HG03039 (cell line): ENCODE results near the gene DYNC1I1.

ENCODE experiments used
- ATAC-seq: cut with Tn5 transposase; IDR thresholded peaks from one replicate; pipeline ENCODE4 v1.9.1; 2021; ENCODE audit warnings: mild to moderate bottlenecking, moderate library complexity; ENCODE audit not compliant: unreplicated experiment

DYNC1I1 gene

GRCh38 chr7:96013836-96014235 is 241.5 kb downstream of the DYNC1I1 start:
- no peak for ATAC-seq

- ATAC-seq: no peak
Observed at GRCh38 chr7:96014617-96015016, 242.3 kb downstream of the DYNC1I1 start.

- ATAC-seq: no peak
Observed at GRCh38 chr7:96016056-96016586, 243.8 kb downstream of the DYNC1I1 start.

DNA sequence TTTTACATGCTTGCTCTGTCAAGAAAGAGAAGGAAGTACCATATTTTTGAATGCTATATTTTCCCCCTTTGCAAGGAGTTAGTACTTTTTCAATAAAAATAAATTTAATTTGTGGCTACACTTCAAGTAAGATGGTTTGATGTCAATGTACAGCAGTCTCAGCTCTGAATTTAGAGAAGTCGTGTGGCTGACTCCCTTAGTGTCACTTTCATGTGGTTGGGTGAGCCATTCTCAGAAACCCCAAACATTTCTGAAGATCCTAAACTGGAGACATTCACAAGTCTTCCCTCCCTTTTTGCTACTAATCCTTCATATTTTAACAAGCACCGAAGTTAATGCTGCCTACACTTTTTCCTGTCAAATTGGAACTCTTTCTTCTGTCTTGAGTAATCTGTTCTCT is 244.4 kb downstream of the DYNC1I1 start:
- ATAC-seq: no peak

DNA sequence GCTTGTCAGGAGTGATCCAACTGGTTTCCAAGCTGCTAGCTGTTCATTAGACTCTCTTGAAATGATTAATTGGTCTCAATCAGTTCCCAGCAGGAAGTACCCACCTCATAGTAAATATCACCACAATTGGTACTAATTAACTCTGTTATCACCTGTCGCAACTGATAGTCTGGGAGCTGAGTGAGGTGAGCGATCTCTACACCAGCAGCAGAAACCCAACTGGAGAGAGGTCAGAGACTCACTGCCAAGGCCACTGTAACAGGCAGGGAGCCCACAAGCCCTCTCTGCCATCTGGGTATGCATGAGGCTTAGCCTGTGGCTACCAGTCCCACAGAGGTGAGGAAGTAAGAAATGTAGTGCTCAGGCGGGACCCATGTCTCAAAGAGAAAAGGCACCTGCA is 245.5 kb downstream of the DYNC1I1 start:
- no peak for ATAC-seq

GRCh38 chr7:96021568-96021967 is 249.2 kb downstream of the DYNC1I1 start:
- ATAC-seq: no peak

DNA sequence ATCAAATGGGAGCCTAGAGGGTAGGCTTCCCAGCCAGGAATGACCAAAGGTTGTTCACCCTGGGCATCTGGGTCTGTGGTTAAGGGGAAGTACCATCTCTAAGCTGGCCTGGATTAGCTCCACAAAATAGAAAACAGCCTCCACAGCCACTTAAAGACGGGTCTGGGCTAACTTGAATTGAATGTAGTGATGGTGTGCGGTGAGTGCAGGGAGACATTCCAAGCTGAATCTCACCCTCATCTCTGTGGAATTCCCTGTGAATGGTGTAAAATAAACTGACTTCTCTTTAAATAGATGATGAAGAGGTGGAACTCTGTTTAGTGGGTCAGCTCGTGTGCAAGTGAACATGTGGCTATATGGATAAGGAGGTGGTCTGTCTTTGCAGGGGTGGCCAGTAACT is 251.0 kb downstream of the DYNC1I1 start:
- ATAC-seq: no peak

DNA sequence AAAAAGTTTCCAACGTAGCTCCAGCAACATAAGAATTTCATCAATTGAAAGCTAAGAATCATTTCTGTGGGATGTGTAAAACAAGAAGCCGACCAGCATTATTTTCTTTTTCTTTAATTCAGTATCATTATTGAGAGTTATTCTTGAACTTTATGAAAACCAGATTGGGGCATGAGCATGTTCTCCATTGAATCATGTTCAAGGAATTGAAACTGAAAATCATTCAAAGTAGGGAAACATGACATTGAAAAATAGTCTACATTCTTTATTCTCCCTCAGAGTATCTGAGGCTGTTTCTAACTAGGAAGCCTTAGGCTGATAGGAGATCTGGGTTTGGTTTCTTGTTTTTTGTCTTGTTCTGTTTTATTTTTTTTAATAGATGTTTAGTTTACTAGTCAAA is 253.7 kb downstream of the DYNC1I1 start:
- no peak for ATAC-seq

DNA sequence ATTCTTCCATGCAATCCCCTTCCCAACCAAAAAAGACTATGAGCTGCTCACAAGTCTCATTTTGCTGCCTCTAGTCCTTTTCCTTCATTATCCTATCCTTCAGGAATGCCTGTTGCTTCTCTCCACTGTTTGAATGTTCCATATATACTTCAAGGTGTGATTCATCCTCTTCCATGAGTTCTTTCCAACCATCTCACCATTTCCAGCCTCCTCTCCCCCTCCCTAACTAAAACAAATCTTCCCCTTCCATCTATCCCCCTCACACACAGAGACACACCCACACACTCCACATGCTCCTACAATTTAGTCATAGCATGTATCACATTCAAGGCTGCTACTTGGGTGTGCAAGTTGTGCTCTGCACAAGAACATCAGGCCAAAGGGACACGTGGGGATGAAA is 254.3 kb downstream of the DYNC1I1 start:
- ATAC-seq: no peak

- no peak for ATAC-seq
Observed at GRCh38 chr7:96028729-96029128, 256.4 kb downstream of the DYNC1I1 start.

DNA sequence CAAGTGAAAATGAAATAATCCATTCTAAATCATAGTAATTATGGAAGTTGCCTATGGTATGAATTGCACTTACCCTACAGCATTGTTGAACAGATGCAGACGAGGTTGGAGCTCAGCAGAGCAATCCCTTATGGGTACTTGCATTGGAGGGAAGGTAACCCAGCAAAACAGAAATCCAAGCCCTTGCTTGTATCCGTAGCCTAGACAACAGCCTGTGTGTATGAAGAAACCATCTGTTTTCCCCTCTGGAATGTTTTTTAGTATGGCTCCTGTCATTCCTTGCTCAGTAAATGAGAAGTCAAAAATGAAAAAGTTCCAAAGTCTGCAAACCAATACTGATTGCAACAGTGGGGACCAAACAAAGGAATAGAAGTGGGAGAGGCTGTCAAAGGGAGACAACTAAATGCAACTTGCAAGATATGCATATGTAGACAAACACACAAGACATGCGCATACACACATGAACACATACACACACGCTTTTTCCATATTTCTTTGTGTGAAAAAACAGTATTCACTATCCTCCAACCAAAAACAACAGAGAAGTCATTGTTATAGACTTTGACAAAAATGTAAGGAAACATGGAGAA is 260.8 kb downstream of the DYNC1I1 start:
- ATAC-seq: no peak

DNA sequence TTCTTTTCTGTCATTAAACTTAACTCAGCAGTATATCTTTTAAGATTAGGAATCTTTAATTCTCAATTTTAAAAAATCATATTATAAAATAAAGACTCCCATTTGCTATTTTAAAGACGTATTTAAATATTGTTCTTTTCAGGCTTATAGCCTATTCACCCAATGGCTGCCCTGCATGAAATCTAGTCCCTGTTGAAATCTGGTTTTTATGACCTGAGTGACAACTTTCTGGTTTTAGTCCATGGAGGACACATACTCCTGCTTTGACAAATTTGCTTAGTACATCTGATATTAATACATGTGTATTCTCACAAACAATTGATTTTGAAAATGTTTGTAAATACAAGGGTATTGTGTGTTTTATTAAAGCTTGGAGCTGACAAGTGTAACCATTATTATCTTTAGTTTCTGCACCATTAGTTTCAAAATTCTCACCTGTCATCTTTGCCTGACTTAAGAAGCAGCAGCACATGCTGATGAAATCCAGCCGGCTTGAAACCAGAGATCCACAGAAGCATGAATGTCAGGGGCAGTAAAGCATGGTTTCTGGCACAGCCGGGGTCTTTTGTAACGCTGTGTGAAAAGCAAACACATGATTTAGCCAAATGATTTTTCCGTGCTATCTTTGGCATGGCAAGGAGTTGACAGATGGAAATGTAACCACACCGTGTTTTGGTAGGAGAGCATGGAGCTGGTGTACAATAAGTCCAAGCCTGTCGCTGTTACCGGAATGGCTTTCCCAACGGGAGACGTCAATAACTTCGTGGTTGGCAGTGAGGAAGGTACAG is 262.8 kb downstream of the DYNC1I1 start:
- ATAC-seq: no peak

DNA sequence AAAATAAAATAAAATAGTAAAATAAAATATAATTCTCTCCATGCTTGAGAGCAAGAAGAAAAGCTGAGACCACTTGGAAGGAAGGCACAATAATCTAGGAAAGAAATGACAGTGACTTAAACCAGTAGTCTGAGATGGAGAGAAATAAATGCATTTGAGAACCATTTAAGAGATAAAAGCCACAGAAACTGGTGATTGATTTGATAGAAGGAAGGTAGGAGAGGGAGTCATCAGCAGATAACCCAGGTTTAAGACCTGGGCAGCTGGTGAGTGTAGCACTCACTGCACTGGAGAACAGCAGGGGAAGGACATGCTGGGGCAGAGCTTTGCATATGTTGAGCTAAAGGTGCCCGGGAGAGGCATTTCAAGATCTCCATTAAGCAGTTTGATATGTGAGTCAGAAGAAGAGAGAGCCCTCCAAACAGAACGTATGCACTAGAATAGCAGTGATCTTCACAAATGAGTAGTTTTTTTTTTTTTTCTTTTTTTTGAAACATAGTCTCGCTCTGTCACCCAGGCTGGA is 268.0 kb downstream of the DYNC1I1 start:
- no peak for ATAC-seq

GRCh38 chr7:96041171-96041570 is 268.8 kb downstream of the DYNC1I1 start:
- ATAC-seq: no peak

DNA sequence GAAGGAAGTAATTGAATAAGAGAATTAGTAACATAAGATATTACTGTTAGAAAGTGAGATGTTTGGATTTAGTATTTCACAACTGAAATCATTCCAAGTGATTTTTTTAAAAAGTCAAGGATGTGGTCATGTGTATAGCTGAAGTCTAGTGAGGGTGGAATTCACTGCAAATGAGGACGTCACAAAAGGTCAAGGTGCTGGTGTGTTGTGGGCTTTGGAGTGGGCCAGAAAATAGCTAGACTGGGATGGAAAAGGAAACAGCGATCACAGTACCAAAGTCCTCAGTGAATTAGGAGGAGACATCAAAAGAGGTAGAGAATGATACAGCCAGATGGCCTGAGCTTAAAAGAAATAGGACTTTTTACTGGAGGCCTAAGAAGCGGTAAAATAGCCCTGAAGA is 272.8 kb downstream of the DYNC1I1 start:
- no peak for ATAC-seq

GRCh38 chr7:96045919-96046318 is 273.6 kb downstream of the DYNC1I1 start:
- ATAC-seq: no peak

- no peak for ATAC-seq
Observed at GRCh38 chr7:96052289-96052688, 279.9 kb downstream of the DYNC1I1 start.

DNA sequence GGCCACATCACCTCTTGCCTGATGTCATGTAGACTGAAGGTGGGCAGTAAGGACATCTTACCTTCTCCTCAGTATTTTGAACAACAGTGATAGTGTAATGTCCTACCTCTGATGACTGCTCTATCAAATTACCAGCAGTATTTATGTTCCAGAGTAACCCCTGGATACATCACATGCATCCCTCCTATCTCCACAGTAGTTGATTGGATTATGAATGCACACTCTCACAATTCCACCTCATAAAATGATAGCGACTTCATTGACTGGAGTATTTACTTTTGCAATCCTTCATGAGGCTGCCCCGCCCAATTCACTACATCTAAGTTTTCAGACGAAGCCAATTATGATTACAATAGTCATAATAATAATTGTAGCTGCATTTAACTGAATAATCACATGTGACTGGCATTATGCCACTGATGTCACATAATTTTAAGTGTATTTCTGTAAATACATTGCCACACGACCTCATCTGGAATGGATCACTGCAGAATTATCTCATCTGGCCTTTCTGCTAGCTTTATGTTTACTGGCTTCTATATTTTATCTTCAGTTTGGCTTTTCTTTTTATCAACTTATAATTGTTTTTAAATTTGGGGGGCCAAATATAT is 280.6 kb downstream of the DYNC1I1 start:
- ATAC-seq: no peak

DNA sequence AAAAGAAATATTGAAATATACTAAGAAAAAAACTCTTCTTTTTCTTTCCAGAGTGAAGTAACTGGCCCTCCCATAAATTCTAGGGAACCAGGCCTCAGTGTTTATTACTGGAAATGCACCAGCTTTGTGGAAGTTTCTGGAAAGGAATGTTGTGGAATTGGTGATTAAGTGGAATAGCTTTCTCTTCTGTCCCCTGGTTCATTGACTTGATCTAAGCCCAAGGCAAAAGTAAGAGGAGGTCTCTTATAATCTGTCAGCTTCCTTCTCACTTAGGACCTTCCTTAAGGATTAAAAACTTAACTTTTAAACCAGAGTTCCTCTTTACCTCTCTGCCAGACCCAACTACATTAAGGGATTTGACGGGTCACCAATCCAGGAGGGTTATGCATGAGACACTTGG is 283.4 kb downstream of the DYNC1I1 start:
- ATAC-seq: no peak

DNA sequence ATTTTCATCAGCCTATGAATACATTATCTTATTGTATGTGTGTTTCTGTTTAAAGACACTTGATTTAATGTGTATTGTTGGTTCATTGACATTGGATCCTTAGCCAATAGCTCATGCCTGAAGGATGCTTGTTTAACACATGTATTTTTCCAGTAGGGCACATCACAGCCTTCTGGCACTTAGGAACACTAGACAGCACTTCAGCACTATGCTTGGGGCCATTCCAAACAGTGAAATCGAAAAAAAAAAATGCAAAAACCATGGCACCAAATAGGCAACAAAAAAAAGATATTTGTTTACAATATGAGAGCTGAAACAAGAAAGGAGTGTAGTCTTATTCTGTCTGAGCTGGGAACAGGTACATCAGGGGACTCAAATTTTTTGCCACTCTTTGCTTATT is 286.7 kb downstream of the DYNC1I1 start:
- ATAC-seq: no peak

DNA sequence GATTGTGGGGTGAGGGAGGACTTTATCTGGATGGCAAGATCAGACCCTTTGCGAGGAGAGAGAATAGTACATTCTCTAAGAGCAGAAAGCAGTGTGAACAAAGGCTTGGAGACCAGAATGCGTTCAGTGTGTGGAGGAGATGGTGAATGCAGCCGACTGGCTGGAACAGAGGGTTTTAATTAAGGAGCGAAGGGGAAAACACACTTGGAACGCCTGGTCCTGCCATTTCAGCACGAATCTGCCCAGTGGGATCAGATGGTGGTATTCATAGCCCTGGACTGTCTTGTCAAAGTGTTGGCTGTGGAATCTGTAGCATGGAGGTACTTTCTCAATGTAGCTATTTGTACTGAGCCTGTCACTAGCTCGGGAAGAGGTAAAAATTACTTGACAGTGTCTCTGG is 288.7 kb downstream of the DYNC1I1 start:
- ATAC-seq: no peak

DNA sequence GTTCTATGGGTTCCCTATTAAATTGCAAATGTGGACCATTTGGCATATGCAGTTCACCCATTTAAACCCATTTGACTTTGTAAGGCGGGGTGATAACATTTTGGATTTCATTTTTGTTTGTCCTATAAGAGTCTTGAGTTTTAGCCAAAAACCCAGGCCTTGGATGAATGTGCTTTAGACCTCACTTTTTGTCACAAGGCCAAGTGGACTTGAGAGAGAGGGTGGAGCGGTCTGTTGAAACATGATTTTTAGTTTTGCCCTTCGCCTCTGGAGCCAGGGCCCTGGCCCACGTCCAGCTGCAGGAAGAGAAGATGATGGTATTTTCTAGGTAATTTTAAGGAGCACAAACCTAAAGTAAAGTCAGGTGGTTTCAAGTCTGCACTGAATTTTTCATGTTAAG is 289.5 kb downstream of the DYNC1I1 start:
- no peak for ATAC-seq
